Activated CD8-positive, alpha-beta memory T cell treated with anti-CD3 and anti-CD28 coated beads, Interleukin-2, amount 50 U/mL, for 24 hours (primary cell): ENCODE measurements around the gene PEX11A.

Experiments used
- DNase-seq: peaks from one replicate; pipeline ENCODE4 v3.0.0-alpha.2; 2020; ENCODE audit errors: extremely low read depth

The PEX11A gene

DNA sequence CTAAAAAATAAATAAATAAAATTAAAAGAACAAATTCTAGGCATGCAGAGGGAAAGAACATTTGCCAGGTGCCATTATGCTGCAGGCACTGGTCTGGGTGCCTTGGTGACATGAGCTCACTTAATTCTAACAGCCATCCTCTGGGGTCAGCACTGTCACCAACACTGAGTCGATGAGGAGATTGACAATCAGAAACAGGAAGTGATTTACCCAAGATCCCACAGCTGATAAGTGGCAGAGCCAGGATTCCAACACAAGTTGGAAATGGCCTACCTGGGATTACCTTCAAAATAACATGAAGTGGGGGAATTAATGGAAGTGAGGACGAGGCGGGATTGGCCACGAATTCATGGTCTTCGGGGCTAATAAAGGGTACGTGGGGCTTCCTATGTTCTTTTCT is 14.9 kb downstream of the PEX11A start:
- no peak for DNase-seq

DNA sequence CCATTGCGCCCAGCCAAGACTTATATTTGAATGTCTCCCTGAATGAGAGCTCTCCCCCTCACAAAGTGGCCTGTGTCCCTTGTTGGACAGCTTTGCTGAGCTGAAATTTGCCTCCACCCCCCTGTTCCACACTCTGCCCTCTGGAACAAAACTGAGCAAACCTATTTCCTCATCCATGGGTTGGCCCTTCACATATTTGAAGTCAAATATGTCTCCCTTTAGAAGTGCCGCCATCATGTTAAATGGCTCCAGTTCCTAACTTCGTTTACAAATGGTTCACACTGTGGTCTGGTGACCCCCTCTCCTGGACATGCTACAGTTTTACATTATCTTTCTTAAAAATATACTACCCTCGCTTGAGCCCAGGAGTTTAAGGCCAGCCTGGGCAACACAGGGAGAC is 16.0 kb downstream of the PEX11A start:
- DNase-seq: no peak

DNA sequence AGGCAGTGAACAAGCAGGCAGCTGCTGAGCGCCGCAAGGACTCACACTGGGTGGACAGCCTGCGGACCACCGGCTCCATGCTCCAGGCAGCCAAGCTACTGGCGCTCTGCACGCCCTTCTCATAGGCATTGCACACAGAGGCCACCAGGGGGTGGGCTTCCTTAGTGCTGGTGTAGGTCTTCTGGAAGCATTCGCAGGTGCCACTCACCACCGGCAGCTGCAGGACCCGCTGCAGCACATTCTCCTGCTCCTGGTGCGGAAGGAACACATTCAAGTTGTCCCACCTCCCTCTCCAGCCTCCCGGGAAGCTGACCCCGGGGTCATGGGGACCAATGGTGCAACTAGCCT is 17.4 kb downstream of the PEX11A start:
- DNase-seq: no peak

DNA sequence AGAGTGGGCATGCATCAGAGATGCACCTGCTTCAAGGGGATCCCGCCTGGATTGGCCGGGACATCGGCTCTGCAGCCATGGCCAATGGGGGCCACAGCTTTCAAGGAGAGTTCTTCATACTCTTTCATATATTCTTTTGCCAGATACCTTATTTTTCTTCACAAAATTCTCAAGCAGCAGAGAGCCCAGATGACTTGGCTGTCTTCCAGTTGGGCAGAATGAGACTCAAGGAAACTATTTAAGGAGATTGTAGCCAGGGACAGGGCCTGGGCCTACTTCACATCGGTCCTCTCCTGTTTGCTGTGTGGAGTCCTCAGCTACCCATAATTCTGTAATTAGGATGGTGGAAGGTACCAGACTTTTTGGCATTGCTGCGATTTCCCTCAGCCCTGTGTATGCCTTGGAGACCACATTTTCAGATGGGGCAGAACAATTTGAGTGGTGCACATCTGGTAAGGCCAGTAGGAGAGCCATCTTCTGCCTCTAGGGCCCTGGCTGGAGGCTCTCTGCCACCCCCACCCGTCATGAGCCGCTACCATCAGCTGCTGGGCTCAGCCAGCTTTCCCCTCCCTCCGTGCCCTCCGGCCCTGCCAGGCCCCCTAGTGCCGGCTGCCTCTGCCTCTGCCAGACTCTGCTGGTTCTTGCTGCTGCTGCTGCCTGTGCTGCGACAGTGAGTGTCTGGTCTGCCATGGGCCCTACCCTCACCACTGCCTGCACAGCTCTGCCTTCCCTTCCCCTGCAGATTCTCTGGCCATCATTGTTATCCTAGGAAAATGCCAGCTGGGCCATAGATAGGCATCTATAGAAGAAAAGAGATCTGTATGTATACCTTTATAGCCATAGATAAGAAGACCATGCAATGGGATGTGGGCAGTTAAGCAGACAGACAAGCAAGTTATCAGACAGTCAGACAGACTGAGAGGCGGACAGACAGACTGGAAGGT is 18.1 kb downstream of the PEX11A start:
- no peak for DNase-seq

DNA sequence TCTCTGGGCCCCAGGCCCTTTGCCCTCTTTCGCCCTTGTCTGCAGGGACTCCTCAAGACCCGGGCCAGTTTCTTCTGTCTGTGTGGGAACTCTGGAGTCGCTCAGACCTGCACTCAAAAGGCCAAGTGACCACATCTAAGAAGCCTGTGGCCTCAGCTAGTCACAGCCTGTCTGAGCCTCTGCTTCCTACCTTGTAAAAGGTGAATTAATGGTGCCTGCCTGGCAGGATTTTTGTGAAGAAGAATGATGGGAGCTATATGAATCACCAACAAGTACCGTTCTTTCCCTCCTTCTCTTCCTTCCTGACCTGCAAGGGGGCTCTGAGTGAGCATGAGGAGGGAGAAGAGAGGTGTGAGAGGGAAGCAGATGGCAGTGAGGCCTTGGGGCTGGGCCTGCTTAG is 18.9 kb downstream of the PEX11A start:
- DNase-seq: no peak

DNA sequence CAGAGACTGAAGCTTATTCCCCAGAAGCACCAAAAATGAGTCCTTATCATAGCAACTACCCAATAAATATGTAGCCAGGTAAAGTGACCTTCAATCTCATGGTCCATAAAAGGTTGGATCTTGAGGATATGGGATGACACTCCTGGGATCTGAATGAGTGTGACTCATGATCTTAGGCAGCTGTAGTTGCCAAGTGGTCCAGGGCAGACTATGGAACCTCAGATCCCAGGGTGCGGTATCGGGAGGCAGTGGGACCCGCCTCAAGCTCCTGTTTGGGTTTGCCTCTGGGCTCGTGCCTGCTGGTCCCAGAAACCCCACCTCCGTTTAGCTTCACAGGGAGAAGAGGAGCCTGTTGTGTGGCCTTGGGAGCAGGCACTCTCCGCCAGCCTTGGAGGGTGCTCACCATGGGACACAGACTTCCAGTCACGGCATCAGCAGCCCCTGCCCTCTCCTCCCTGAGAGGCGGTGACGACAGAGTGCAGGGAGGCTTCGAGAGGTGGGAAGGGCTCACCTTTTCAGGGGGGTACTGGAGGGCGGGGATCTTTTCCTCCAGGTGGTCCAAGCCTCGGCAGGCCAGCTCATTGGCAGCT is 19.5 kb downstream of the PEX11A start:
- DNase-seq: no peak

DNA sequence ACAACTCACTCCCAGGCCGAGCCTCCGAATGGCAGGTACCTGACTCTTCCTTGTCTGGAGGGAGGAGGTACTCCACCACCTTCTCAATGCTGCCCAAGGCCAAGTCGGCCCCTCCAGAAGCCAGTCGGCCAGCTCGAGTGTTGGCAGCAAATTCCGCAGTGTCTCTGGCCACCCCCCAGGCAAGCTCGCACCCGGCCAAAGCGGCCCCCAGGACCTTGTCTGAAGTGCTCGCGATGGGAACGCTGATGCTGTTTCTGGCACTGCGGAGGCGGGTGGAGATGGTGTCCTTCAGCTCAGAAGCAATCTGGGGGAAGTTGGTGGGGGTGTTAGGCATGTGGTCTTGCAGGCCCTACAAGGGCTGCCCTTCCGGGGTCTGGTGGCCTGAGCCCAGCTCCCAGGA is 20.6 kb downstream of the PEX11A start:
- no peak for DNase-seq

DNA sequence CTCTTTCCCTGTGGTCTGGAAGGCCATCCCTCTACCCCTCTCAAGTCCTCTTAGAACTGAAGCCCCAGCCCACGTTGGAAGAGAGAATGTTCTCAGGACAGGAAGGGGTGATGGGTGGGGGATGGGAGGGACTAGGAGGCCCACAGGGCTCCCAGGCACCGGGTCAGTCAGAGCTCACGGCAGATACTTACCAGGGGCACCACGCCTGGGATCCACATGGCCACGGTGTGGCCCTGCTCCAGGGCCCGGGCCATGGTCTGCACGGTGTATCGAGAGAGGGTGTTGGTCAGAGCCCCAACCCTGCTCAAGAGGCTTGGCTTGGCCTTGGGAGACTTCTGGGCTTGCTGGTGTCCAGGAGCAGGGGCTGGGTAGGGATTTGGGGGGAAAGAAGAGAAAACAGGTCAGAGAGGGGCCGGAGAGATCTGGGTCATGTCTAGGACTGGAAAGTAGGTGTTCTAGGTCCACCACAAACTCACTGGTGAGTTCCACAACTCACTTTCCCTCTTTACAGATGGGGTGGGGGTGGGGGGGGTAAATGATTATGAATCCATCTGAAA is 21.2 kb downstream of the PEX11A start:
- DNase-seq: no peak

DNA sequence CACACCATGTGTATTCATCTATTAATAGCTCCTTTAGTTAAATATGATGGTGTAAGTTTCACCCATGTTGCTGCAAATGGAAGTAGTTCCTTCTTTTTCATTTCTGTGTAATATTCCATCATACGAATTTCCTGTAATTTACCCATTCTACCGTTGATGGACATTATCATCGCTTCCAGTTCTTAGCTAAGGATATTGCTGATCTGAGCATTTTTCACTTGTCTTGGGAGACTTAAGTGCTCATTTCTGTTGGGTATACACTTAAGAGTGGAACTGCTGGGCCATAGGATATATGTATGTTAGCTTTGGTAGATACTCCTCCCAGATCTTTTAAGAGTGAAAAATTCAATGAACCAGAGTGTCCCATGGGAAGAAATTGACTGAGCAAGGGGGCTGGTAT is 22.4 kb downstream of the PEX11A start:
- DNase-seq: no peak

DNA sequence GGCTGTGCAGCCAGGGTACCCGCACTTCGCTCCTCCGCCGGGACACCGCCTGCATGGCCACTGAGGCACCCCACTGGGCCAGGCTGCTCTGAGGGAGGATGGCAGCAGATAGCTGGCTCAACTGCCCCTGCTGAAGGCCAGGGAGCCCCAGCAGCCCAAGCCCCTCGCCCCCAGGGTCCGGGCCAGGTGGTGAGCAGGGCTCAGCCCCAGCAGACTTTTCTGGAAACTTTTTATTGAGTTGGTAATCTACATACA is 22.9 kb downstream of the PEX11A start:
- DNase-seq: no peak

DNA sequence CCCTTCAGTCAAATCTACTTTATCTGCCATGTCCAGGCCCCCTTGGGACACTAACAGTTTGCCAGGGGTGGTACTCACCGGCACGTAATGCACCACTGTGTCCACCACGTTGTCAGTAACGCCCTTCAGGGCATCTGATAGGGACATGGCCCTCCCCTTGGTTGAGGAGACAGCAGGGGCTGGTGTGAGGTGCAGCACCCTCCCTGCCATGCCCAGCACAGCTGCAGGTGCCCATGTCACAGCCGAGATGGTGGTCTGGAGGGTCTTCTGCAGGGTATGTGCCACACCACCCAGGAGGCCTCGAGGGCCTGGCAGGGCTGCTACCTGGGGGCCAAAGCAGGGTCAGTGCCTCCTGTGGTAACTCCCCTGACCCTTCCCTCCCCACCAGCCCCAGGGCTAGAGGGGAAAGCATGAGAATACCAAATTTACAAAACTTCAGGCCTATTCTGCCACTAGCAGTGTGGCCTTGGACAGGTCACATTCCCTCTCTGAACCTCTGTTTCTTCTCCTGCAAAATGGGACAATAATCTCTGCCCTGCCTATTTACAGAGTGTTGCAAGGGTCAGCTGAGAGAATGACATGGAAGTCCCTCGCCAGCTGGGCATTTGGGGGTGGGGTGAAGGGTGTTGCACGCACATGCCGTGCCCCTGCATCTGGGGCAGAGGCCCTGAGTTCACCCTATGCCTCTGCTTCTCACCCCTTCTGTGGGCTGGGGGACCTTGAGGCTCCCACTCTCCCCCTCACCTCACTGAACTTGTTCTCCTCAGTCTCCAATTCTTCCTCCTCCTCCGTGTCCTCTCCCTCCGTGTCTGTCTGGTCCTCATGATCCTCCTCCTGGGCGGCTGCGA is 23.5 kb downstream of the PEX11A start:
- DNase-seq: no peak

DNA sequence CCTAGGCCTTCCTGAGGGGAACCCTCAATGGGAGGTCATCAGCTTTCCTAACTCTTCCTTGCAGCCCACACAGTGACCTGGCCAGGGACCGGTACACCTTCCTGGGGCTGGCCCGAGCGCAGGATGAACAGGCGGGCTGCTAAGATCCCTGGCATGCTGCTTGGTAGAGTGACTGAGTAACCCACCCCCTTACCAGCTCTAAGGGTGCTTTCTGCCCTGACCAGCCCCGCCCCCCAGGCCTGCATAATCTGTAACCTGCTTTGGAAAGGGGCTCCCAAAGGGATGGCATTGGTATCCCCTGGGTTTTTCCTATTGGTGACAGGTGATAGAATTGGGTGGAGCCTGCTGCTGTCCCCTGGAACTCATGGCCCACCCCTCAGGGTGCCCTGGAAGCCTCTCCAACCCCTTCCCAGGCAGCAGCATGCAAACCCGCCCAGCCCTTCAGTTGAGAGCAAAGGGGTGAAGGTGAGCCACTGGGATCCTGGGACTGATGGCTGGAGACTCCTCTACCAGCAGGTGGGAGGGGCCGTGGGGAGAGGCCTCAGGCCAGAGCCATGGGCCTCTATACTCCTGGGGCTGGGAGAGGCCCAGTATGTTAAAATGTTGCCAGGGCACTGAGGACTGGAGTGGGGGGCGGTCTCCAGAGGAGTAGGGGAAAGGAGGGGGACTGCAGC is 24.2 kb downstream of the PEX11A start:
- no peak for DNase-seq

DNA sequence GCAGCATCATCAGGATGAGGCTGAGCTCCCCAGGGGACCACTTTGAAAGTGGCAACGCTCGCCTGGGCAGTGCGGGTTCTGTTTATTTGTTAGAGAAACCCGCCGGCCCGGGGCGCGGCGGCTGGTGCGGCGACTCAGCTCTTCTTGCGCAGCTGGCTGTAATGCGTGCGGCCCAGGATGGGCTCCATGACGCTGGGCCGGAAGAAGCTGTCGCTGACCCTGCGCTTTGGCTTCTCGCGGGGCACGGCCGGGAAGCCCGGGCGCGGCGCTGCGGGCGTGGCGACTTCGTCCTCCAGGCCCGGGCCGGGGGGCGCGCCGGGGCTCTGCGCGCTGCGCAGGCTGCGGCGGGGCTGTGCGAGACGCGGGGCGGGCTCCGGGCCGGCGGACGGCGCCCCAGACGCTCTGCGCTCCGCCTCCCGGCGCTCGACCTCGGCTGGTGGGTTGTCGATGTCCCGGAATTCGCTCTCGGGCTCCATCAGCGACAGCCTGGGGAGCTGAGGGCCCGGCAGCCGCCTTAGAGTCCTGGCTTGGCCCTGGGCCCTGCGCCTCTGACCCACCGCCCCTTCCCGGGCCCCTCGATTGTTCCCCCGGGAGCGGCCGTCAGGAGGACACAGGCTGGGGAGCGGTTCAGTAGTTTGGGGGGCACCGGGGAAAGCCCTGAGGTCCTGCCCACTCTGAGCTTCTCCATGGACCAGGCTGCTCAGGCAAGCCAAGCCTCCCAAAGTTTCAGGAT is 24.9 kb downstream of the PEX11A start:
- DNase-seq: no peak

DNA sequence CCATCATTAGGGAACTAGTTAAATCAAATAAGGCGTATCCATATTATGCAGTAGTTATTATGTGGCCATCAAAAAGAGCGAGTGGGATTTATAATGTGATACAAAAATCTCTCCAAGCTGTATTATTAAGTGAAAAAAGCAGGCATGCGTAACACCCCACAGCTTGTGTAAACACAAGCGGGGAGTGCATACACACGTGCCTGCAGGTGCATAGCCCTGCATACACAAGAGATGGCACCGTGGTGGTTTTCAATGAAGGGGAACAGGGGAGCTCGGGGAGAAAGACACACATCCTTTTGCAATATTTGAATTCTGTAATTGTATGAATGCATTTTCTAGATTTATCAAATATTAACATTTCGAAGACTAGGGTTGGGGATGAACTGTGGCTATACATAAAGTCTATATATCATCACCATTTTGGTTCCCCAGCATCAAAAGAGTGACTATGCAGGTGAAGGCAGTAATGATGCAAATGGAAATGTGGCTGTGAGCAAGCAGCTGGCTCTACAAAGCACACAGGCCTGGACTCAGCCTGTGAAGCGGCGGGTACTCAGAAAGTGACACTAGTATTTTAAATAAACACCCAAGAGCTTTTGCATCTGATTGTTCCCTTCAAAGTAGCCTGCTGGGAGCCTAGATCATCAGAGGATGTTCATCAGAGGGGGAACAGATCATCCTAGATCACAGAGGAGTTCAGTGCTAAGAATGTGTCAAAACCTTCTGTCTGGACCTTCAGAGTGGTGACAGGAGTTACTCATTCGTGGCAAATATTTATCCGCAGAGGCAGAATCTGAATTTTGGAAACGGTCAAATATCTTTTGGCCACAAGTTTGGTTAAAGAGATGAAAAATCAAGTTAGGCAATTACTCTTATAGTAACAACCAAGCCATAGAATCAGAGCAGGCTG is 25.9 kb downstream of the PEX11A start:
- DNase-seq: no peak

DNA sequence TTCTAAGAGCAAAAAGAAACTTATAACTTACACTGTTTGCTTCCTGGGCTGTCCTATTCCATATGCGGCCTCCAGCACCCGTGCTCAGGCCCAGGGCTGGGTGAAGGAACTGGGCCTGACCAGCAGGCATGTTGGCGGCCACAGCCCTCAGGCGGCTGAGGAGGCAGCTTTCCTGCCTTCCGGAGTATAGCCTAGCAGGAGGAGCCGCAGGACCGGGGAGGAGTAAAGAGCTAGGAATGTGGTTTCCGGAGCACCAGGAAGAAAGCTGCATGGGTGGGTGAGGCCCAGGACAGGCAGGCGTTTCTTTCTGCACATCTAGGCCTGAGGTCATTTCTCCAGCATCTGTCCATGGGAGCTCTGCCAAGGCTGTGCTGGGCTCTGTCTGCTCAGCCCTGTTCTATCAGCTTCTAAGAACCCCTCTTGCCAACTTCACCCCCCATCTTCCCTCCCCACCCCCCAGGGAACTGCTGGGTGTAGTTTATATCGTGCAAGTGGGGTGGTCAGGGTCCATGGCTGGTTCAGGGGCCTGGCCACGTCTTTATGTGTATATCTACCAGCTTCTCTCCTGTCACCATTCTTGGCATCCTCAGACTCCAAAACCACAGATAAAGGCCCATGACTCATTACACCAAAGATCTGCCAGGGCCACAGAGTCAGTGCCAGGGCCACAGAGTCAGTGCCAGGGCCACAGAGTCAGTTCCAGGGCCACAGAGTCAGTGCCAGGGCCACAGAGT is 27.5 kb downstream of the PEX11A start:
- DNase-seq: no peak

DNA sequence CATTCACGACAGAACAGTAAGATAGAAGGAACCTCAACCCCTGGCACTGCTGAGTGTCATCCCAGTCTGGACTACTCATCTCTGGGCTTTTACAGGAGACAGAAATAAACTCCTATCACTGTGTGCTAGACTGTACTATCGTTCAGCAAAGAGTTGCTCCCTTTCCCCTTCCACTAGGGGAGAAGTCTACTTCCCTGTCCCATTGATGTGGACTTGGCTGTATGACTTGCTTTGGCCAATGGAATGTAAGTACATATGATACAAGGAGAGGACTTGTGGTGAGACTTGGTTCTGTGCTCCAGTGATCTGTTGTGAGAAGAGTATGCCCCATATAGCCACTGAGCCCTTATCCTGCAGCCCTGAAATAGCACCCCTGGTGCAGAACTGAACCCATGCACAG is 30.0 kb downstream of the PEX11A start:
- DNase-seq: no peak

DNA sequence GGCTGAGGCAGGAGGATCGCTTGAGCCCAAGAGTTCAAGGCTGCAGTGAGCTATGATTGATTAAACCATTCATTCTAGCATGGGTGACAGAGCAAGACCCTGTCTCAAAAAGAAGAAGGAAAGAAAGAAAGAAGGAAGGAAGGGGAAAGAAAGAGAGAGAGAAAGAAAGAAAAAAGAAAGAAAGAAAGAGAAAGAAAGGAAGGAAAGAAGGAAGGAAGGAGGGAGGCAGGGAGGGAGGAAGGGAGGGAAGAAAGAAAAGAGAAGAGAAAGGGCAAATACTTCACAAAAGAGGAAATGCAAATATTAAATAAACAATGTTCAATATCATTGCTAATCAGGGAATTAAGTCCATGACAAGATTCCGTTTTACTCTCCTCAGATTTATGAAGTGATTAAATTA is 31.3 kb downstream of the PEX11A start:
- DNase-seq: no peak

DNA sequence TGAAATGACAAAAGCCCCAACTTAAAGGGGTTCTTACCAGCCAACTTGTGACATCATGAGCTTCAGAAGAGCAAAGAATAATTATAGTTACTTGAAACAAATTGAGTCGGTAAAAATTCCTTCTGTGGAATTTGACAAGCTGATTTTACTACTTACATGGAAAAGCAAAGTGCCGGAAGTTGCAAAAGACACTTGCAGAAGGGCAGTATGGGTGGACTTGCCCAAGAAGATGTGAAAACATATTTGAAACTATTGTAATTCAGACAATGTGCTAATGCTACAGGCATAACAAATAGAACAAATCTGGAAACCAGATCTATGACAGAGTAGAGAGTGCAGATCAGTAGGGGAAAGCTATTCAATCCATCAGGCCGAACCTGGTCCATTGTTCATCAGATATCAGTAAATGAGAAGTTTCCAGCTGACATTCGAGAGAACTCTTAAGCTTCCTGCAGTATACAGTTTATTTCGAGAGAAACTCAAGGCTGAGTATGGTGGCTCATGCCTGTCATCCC is 32.8 kb downstream of the PEX11A start:
- no peak for DNase-seq

DNA sequence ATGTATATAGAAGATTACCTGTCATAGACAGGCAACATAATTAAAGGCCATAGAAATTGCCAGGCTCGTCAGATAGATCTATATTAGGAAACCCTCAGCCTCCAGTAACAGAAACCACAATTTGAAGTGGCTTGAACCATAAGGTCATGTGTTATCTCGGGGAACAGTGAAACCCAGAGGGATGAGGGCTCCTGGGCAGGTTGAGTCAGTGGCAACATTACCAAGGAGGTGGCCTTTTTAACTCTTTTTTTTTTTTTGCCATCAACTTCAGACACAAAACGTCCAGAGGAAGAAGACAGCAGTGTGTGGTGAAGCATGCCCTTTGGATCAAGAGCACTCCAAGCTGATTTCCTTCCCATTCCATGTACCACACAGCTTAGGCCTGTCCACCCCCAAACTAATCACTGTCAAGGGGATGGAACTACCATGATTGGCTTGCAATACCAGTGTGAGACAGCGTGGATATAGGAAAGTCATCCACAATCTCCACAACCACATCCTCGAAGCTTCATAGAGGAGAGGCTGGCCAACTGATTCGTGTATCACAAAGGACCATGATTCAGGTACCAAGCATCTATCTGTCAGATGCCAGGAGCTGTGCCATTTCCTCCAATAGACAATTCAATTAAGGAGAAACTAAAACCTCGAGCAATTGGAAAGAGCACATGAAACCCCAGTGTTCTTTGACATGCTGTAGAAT is 34.3 kb downstream of the PEX11A start:
- no peak for DNase-seq
